Cardiac septum (tissue), 1 donor: ENCODE results near the gene HSD17B8. TPM values are rescaled to one million over a fixed set of nuclear protein-coding genes. Genes with fewer than 3 reads are reported as not detected.

Source experiments
- DNase-seq: peaks from one replicate; pipeline ENCODE4 v3.0.0-alpha.2; 2020; ENCODE audit warnings: low spot score
- intact Hi-C: fragments of 100-400 bp; cut with DNase I; formaldehyde crosslinking; loops from one replicate; pipeline ENCODE4 v1.14.0; 2022
- total RNA-seq: library from RNA; stranded (reverse); fragmentation: NEBNext Ultra II Directional; extraction: Animal tissue kit (Norgen Biotek cat#: 25700); gene quantifications from one replicate; pipeline ENCODE4 v1.2.1, GENCODE V29; 2021
- donor health status: DM: no; HTN: no; CAD: no.

Gene HSD17B8
- total RNA-seq, 1 donor from 2014 or later, result 9.9 TPM

GRCh38 chr6:33201935-33202334 is 2.5 kb upstream of the HSD17B8 start:
- peak; percentile 10 for DNase-seq
- intact Hi-C loops, result loop anchor here (2.0 to 5.0 kb wide), 2 partner anchors 45 to 231 kb away; no protein-coding TSS in a partner anchor

- intact Hi-C loops, result loop anchor here (5.0 kb wide), 1 partner anchor 45 kb away; no protein-coding TSS in a partner anchor
- DNase-seq, result peak; percentile 38
Observed at GRCh38 chr6:33202799-33203198, 1.7 kb upstream of the HSD17B8 start.

- intact Hi-C loops, result loop anchor here (5.0 kb wide), 1 partner anchor 44 kb away; no protein-coding TSS in a partner anchor
- DNase-seq, result peak; percentile 14
Observed at GRCh38 chr6:33203443-33204164, 851 bp upstream of the HSD17B8 start.

- no peak for DNase-seq
- intact Hi-C loops, result loop anchor here (5.0 kb wide), 1 partner anchor 43 kb away; no protein-coding TSS in a partner anchor
Observed at GRCh38 chr6:33204165-33204414, 365 bp upstream of the HSD17B8 start.

- intact Hi-C loops, result no loop called here
Observed at GRCh38 chr6:33205191-33206026, 954 bp downstream of the HSD17B8 start.

GRCh38 chr6:33206027-33206863 is 1.8 kb downstream of the HSD17B8 start:
- intact Hi-C loops, result no loop called here
- DNase-seq, result peak; percentile 15

More at GRCh38 chr6:33205191-33206026, 954 bp downstream of the HSD17B8 start:
- DNase-seq, result peak; percentile 68

GRCh38 chr6:33206864-33207551 is 2.6 kb downstream of the HSD17B8 start:
- peak; percentile 66 for DNase-seq
- intact Hi-C loops, result no loop called here

GRCh38 chr6:33207552-33208090 is 3.2 kb downstream of the HSD17B8 start:
- peak; percentile 75 for DNase-seq
- intact Hi-C loops, result no loop called here

GRCh38 chr6:33208091-33208967 is 3.9 kb downstream of the HSD17B8 start, which contains the start of gene RING1:
TSS of gene RING1 (plus strand) at chr6:33208500. CDS start at chr6:33208823, 323 bp downstream.
- peak; percentile 95 for DNase-seq
- intact Hi-C loops, result no loop called here

- intact Hi-C loops, result no loop called here
- DNase-seq, result no peak
Observed at GRCh38 chr6:33209856-33210255, 5.4 kb downstream of the HSD17B8 start.

GRCh38 chr6:33211136-33211535 is 6.7 kb downstream of the HSD17B8 start:
- DNase-seq, result no peak
- intact Hi-C loops, result no loop called here

- no peak for DNase-seq
- intact Hi-C loops, result loop anchor here (2.0 kb wide), 1 partner anchor 37 kb away; no protein-coding TSS in a partner anchor
Observed at GRCh38 chr6:33211666-33212422, 7.4 kb downstream of the HSD17B8 start.

GRCh38 chr6:33212857-33213165 is 8.4 kb downstream of the HSD17B8 start:
- DNase-seq, result no peak
- intact Hi-C loops, result loop anchor here (2.0 kb wide), 1 partner anchor 36 kb away; no protein-coding TSS in a partner anchor

- peak; percentile 74 for DNase-seq
- intact Hi-C loops, result loop anchor here (2.0 kb wide), 1 partner anchor 35 kb away; no protein-coding TSS in a partner anchor
Observed at GRCh38 chr6:33213166-33213988, 8.9 kb downstream of the HSD17B8 start.

- peak; percentile 33 for DNase-seq
- intact Hi-C loops, result loop anchor here (2.0 kb wide), 1 partner anchor 35 kb away; no protein-coding TSS in a partner anchor
Observed at GRCh38 chr6:33213989-33214335, 9.5 kb downstream of the HSD17B8 start.
